ENCODE measurements around the gene TMEM51. TPM values are rescaled to one million over a fixed set of nuclear protein-coding genes. Genes with fewer than 3 reads are reported as not detected.

The TMEM51 gene
- total RNA-seq, 2 donors from 2014 or later, result 0.35 TPM; not detected in 1

- ATAC-seq, result no peak
- peaks cover 0 to 6% of the 10 kb centered on the region in 2 donors for H3K36me3 Mint-ChIP-seq
- no peak for DNase-seq (ENCODE audit: low spot score in 2 of 2)
- H3K27ac Mint-ChIP-seq, result no peak overlapping the region
- no peaks in the 10 kb centered on the region for H3K9me3 Mint-ChIP-seq
Observed at GRCh38 chr1:15146971-15147376, 6.6 kb upstream of the TMEM51 start.

- DNase-seq (ENCODE audit: low spot score in 2 of 2) (no peak), ATAC-seq (no peak)
- H3K36me3 Mint-ChIP-seq, result peaks cover 0 to 6% of the 10 kb centered on the region in 2 donors
- H3K27ac Mint-ChIP-seq, result no peak overlapping the region
- no peaks in the 10 kb centered on the region for H3K9me3 Mint-ChIP-seq
Observed at GRCh38 chr1:15148004-15148403, 5.5 kb upstream of the TMEM51 start.

- ATAC-seq (no peak), DNase-seq (ENCODE audit: low spot score in 2 of 2) (no peak)
- Mint-ChIP-seq H3K36me3 (peaks cover 0 to 6% of the 10 kb centered on the region in 2 donors), H3K27ac (no peak overlapping the region), H3K9me3 (no peaks in the 10 kb centered on the region)
Observed at GRCh38 chr1:15148475-15148874, 5.1 kb upstream of the TMEM51 start.

- DNase-seq (ENCODE audit: low spot score in 2 of 2) (no peak), ATAC-seq (no peak)
- Mint-ChIP-seq H3K9me3 (no peaks in the 10 kb centered on the region), H3K27ac (no peak overlapping the region), H3K36me3 (peaks cover 0 to 6% of the 10 kb centered on the region in 2 donors)
Observed at GRCh38 chr1:15148941-15149340, 4.6 kb upstream of the TMEM51 start.

- ATAC-seq (no peak), DNase-seq (ENCODE audit: low spot score in 2 of 2) (no peak)
- Mint-ChIP-seq H3K27ac (no peak overlapping the region), H3K9me3 (no peaks in the 10 kb centered on the region), H3K36me3 (peaks cover 0 to 6% of the 10 kb centered on the region in 2 donors)
Observed at GRCh38 chr1:15150376-15150775, 3.2 kb upstream of the TMEM51 start.

GRCh38 chr1:15151377-15151806 lies 2.2 kb upstream of the TMEM51 start:
- peaks cover 0 to 6% of the 10 kb centered on the region in 2 donors for H3K36me3 Mint-ChIP-seq
- DNase-seq (ENCODE audit: low spot score in 2 of 2) (no peak), ATAC-seq (no peak)
- no peak overlapping the region for H3K27ac Mint-ChIP-seq
- no peaks in the 10 kb centered on the region for H3K9me3 Mint-ChIP-seq

GRCh38 chr1:15151871-15152270 lies 1.7 kb upstream of the TMEM51 start:
- DNase-seq (ENCODE audit: low spot score in 2 of 2) (no peak), ATAC-seq (no peak)
- Mint-ChIP-seq H3K27ac (no peak overlapping the region), H3K36me3 (peaks cover 0 to 6% of the 10 kb centered on the region in 2 donors), H3K9me3 (no peaks in the 10 kb centered on the region)

- peaks cover 0 to 6% of the 10 kb centered on the region in 2 donors for H3K36me3 Mint-ChIP-seq
- no peak for DNase-seq (ENCODE audit: low spot score in 2 of 2)
- H3K9me3 Mint-ChIP-seq, result no peaks in the 10 kb centered on the region
Observed at GRCh38 chr1:15152318-15153183, 996 bp upstream of the TMEM51 start.

GRCh38 chr1:15153842-15154479 lies 414 bp downstream of the TMEM51 start:
- Mint-ChIP-seq H3K9me3 (no peaks in the 10 kb centered on the region), H3K36me3 (peaks cover 0 to 6% of the 10 kb centered on the region in 2 donors), H3K27ac (no peak overlapping the region)
- ATAC-seq (peak in 1 of 2 donors; percentile 55), DNase-seq (ENCODE audit: low spot score in 2 of 2) (peak in 1 of 2 donors; percentile 53)

More at GRCh38 chr1:15152318-15153183, 996 bp upstream of the TMEM51 start:
- no peak overlapping the region for H3K27ac Mint-ChIP-seq
- ATAC-seq, result peak; percentile 34

- Mint-ChIP-seq H3K36me3 (peaks cover 0 to 6% of the 10 kb centered on the region in 2 donors), H3K27ac (no peak overlapping the region), H3K9me3 (no peaks in the 10 kb centered on the region)
- DNase-seq (ENCODE audit: low spot score in 2 of 2) (peak in 1 of 2 donors; percentile 12), ATAC-seq (no peak)
Observed at GRCh38 chr1:15154480-15155036, 1.0 kb downstream of the TMEM51 start.

GRCh38 chr1:15155191-15155590 lies 1.6 kb downstream of the TMEM51 start:
- Mint-ChIP-seq H3K36me3 (peaks cover 0 to 6% of the 10 kb centered on the region in 2 donors), H3K27ac (no peak overlapping the region), H3K9me3 (no peaks in the 10 kb centered on the region)
- no peak for DNase-seq (ENCODE audit: low spot score in 2 of 2)
- ATAC-seq, result no peak

- peak overlapping the region in 1 of 2 donors; percentile 69 for H3K27ac Mint-ChIP-seq
- ATAC-seq, result peak in 1 of 2 donors; percentile 33
- DNase-seq (ENCODE audit: low spot score in 2 of 2), result no peak
Observed at GRCh38 chr1:15155888-15156741, 2.6 kb downstream of the TMEM51 start.

GRCh38 chr1:15156807-15157380 lies 3.3 kb downstream of the TMEM51 start:
- no peak for ATAC-seq
- no peaks in the 10 kb centered on the region for H3K9me3 Mint-ChIP-seq
- no peaks in the 10 kb centered on the region for H3K36me3 Mint-ChIP-seq
- H3K27ac Mint-ChIP-seq, result peak overlapping the region; percentile 69 to 95
- DNase-seq (ENCODE audit: low spot score in 2 of 2), result no peak

More at GRCh38 chr1:15155888-15156741, 2.6 kb downstream of the TMEM51 start:
- Mint-ChIP-seq H3K9me3 (no peaks in the 10 kb centered on the region), H3K36me3 (no peaks in the 10 kb centered on the region)

- no peak for ATAC-seq
- H3K36me3 Mint-ChIP-seq, result no peaks in the 10 kb centered on the region
- DNase-seq (ENCODE audit: low spot score in 2 of 2), result no peak
- H3K9me3 Mint-ChIP-seq, result no peaks in the 10 kb centered on the region
- no peak overlapping the region for H3K27ac Mint-ChIP-seq
Observed at GRCh38 chr1:15157524-15158399, 4.2 kb downstream of the TMEM51 start.

- DNase-seq (ENCODE audit: low spot score in 2 of 2), result no peak
- H3K27ac Mint-ChIP-seq, result no peak overlapping the region
- no peaks in the 10 kb centered on the region for H3K36me3 Mint-ChIP-seq
- ATAC-seq, result no peak
- no peaks in the 10 kb centered on the region for H3K9me3 Mint-ChIP-seq
Observed at GRCh38 chr1:15158506-15159165, 5.1 kb downstream of the TMEM51 start.

Data from activated naive CD4-positive, alpha-beta T cell treated with anti-CD3 and anti-CD28 coated beads, Interleukin-2, amount 50 U/mL, for 72 hours (primary cell).